Stimulated activated CD8-positive, alpha-beta memory T cell treated with anti-CD3 and anti-CD28 coated beads, Interleukin-4, amount 100 ng/mL, for 1 hour (primary cell): ENCODE measurements around the gene NFYC.

Experiments
- DNase-seq, 2 donors: peaks; one replicate each; pipeline ENCODE4 v3.0.0-alpha.2; 2020; ENCODE audit warnings: low read depth in 2 of 2, low spot score in 1 of 2

Gene NFYC

DNA sequence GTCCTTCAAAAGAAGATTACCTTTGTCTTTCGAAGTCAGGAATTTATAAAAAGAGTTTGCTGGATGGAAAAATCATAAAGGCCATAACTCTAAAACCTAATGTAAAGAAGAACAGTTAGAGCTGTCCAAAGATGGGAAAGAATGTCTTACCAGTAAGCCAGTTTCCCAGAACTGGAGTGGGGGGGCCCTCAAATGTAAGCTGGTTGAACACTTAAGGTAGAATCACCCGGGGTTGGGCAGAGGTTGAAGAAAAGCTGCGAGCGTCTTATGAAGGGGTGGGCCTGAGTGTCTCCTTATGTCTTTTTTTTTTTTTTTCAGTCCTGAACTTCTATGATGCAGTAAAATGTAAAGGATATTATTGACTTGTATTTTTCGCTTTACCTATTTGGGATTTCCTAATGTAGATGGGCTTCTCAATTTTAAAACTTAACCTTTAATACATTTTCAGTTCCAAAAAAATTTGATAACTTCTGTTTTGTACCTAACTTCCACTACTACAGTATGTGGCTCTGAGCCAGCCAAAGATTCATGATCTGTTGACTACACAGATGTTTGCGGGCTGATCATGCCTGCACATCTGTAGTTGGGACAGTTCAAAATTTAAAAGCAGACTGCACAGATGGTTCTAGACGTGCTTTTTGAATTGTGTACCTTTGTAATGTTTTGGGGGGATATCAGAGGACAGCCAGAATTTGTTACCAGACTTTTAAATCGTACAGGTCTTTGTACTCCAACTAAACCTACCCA lies 43.6 kb downstream of the NFYC start:
- DNase-seq = no peak

- DNase-seq = no peak
Measured at GRCh38 chr1:40736085-40736531, 44.6 kb downstream of the NFYC start.

- DNase-seq = no peak
Measured at GRCh38 chr1:40738831-40739230, 47.3 kb downstream of the NFYC start.

DNA sequence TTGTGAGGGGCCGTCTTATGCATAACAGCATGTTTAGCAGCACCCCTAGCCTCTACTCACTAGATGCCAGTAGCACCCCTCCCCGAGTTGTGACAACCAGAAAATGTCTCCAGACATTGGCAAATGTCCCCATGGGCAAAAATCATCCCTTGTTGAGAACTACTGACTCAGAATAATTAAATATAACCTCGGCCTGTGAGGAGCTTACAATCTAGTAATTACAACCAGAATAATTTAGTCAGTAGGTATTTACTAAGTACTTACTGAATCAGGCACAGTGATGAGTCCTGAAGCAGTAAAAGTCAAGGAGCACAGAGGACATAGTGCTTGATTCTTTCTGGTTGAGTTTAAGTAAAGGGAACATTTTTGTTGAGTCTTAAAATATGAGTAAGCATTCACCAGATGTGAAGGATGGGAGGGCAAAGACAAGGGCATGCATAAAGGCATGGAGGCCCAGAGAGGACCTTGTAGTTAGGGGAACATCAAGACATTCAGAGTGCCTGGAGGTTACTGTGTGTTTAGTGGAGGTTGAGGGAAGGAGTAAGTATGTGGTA lies 48.0 kb downstream of the NFYC start:
- DNase-seq = no peak

DNA sequence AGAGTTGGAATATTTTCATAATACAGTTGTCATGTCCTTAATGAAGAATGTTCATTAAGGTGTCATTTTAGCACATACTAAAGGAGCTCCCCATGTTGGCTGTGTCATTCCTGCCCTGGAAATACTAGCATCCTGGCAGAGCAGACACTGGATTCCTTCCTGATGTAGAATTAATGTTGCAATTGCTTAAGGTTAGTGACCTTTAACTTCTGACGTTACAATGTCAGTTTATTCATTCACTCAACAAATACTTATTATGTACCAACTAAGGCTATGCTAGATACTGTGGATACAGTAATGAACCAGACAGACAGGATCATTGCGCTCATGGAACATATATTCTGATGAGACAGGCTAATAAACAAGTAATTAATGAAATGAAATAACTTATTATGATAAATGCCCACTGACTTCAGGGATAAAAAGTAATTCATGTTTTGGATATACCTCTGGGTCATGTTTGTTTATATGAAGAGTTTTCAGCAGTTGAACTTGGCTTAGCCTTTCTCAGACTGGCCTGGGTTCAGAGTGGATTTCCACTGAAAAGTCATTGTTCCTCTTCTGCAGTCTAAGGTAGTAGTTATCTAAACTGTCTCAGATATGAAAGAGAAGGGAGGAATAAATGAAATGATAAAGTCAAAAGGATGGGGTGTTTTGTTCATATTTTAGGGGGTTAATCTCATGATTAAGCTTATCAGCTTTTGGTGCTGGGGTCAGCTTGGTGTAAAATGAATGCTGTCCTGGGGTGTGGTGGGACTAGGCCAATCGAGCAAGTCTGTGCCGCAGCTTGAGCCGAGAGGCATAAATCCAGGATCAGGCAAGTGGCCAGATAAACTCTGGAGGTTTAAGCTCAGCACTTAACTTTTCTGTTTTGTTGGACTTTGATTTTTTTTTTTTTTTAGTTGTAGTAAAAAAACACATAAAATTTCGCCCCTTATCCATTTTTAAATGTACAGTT lies 48.8 kb downstream of the NFYC start:
- DNase-seq = no peak

- DNase-seq = no peak
Measured at GRCh38 chr1:40740997-40741736, 49.7 kb downstream of the NFYC start.

DNA sequence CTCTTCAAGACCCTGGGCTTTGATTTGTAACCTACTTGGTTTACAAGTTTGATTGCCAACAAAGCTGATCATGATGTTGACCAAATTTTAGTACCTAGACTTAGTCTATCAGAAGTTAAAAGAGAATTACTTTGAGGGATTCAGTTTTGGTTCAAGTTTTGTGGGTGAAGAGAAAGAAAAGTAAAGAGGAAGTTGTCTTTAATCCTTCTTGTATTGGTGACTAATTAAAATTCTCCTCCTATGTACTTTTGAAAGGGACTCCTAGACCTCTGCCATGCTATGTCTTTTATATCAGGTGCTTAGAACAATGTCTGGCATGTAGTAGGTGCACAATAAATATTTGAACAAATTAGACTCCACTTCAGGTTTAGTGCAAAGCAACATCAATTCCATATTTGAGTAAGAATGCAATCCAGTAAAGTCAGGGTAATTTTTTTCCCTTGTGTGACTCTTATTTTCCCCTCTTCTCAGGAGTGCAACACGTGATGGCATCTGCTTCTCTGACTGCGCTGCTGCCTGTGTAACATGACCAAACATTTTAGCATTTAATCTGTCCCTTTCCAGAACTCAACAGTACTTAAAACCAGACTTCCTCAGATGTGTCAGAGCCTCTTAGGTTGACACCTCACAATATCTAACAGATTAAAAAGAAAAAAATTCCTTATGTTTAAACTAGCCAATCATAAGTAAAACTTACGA lies 51.0 kb downstream of the NFYC start:
- no peak for DNase-seq

GRCh38 chr1:40743452-40743851 lies 51.9 kb downstream of the NFYC start:
- no peak for DNase-seq

- no peak for DNase-seq
Measured at GRCh38 chr1:40743860-40744259, 52.4 kb downstream of the NFYC start.

GRCh38 chr1:40745176-40745575 lies 53.7 kb downstream of the NFYC start:
- no peak for DNase-seq

DNA sequence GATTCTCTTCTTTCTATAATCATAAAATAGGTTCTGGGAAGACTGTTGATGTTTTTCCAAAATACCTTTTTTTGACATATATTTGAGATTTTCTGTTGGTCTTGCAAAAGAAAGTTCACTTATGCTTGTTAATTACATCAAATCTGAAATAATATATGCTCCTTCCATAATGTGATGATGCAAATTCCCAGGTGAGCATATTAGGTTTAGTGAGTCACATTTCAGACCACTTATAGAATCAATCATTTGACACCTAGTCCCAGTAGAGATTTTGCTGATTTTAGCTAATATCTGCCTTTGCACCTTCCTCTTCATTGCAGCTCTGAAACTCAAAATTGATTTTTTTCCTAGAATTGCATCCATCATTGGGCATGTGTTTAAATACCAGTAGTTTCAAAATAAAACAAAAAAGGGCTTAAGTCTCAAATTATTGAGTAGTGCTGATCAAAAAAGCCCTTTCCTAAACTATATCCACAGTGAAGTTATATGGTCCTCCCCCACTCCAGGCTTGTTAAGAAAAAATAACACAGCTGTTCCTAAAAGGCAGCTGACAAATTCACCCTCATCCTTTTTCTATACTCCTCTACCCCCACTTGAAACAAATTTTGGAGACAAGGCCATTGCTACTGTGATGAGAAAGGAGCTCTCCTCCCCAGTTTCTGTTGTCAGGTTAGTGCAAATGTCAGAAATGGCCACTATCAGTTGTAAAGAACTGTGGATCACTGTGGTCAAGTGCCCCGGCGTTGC lies 55.0 kb downstream of the NFYC start:
- DNase-seq = no peak

DNA sequence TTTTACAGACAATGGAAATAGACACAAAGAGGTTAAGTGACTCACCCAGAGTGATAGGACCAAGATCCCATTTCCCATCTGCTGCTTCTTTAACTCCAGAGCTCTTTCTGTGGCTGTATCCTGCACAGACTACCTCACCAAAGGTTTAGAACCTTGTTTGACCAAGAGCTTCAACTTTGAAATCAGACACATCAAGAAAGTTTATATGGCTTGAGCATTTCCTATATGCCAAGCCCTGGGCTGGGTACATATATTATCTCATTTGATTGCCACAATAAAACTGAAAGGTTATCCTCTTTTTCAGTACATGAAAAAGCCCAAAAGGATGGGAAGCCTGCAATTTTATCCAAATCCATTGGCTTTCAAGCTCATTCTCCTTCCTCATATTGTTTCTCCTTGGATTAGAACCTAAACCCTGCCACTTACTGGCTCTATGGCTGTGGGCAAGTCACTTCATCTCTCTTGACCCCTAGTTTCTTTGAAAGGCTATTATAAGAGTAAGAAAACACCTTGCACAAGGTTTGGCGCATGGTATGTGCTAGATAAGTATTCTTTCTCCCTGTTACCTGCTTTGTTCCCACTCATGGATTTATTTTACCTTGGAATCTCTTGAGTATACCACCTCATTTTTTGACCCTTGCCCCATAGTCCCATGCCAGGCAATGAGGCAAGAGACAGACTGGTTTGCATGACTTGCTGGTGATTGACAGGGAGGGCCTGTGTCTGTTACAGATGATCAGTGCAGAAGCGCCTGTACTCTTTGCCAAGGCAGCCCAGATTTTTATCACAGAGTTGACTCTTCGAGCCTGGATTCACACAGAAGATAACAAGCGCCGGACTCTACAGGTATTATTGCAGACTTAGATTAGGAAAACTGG lies 57.6 kb downstream of the NFYC start:
- DNase-seq = no peak

DNA sequence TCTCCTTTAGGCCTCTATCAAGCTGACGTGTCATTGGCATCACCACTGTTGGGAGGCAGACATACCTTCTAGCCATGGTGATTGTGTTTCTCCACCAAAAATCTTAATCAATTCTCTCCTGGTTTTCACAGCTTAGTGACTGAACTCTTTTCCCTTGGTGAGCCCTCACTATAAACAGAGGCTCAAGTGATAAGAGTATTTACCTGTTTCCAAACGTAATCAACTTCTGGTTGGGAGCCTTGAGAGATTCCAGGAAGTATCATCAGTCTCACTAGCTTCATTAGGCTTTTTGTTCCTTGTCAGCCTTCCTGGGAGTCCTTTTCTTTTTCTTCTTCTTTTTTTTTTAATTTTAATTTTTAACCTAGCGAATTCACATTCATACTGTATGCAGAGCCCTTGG lies 58.3 kb downstream of the NFYC start:
- DNase-seq = no peak

DNA sequence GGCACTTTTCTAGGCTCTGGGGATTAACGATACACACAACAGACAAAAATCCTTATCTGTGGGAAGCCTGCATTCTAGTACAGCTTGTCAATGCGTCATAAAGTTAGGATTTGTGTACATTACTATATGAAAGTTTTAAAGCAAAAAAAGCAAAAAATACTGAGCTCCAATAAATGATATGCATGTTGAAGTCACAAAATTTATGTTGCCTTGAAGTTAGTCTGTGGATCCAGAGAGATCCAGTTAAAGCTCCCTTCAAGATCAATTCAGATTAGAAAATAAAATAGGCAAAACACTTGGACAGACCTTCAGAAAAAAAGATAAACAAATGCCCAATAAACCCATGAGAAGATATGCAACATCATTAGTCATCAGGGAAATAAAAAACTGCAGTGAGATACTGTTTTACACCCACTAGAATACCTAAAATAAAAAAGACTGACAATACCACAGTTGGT lies 59.0 kb downstream of the NFYC start:
- DNase-seq = no peak

DNA sequence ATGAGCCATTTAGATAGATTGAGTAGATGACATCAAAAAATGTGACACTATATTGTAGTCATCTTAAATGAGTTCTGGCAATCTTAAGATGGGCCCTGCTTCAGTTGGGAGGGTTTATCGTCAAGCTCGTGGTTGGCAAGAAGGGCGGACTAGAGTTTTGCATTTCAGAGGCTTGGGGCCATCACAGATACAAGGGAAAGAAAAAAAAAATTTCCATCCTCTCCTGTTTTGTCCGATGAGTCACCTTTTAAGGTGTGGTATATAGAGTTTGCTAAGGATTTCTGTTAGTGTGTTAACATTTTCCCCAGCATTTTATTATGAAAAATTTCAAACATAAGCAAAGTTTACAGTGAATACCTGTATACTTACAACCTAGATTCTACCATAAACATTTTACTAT lies 60.3 kb downstream of the NFYC start:
- no peak for DNase-seq

GRCh38 chr1:40753142-40753882 lies 61.8 kb downstream of the NFYC start:
- no peak for DNase-seq

- no peak for DNase-seq
Measured at GRCh38 chr1:40754201-40754600, 62.7 kb downstream of the NFYC start.

- DNase-seq = no peak
Measured at GRCh38 chr1:40755067-40755466, 63.6 kb downstream of the NFYC start.
